NCI-H1930 (cell line): ENCODE measurements around the gene EIF3F.
"Not testable (repeated sequence)": the region's sequence is repeated elsewhere in the genome, so short reads cannot be mapped to it uniquely, and the experiment has no call there.

Experiments
- DNase-seq, 2 experiments: peaks; one replicate each; lab custom pipeline; 2025; lab: John Stamatoyannopoulos, UW

The EIF3F gene

GRCh38 chr11:7987560-7987883 is 385 bp downstream of the EIF3F start:
- not testable (repeated sequence) for DNase-seq

GRCh38 chr11:7994581-7995278 is 7.6 kb downstream of the EIF3F start:
- no peak for DNase-seq

- DNase-seq: no peak
These were observed 12.7 kb downstream of the EIF3F start for GRCh38 chr11:7999795-8000194.

GRCh38 chr11:8000390-8000789 is 13.3 kb downstream of the EIF3F start:
- no peak for DNase-seq

GRCh38 chr11:8002676-8003075 is 15.5 kb downstream of the EIF3F start:
- DNase-seq: no peak

- no peak for DNase-seq
These were observed 16.1 kb downstream of the EIF3F start for GRCh38 chr11:8003187-8003586.

- no peak for DNase-seq
These were observed 16.9 kb downstream of the EIF3F start for GRCh38 chr11:8004008-8004407.

- no peak for DNase-seq
These were observed 18.4 kb downstream of the EIF3F start for GRCh38 chr11:8005556-8005955.

GRCh38 chr11:8006349-8006977 is 19.3 kb downstream of the EIF3F start:
- peak; percentile 54 to 74 for DNase-seq

GRCh38 chr11:8008212-8008611 is 21.1 kb downstream of the EIF3F start:
- DNase-seq: no peak

- no peak for DNase-seq
These were observed 22.7 kb downstream of the EIF3F start for GRCh38 chr11:8009856-8010255.

- no peak for DNase-seq
These were observed 24.2 kb downstream of the EIF3F start for GRCh38 chr11:8011371-8011770.

- DNase-seq: no peak
These were observed 24.9 kb downstream of the EIF3F start for GRCh38 chr11:8011981-8012444.

GRCh38 chr11:8013833-8014232 is 26.7 kb downstream of the EIF3F start:
- no peak for DNase-seq

- DNase-seq: no peak
These were observed 28.7 kb downstream of the EIF3F start for GRCh38 chr11:8015753-8016239.

GRCh38 chr11:8016440-8016839 is 29.3 kb downstream of the EIF3F start:
- DNase-seq: no peak

- no peak for DNase-seq
These were observed 29.9 kb downstream of the EIF3F start for GRCh38 chr11:8017071-8017470.

- DNase-seq: no peak
These were observed 30.9 kb downstream of the EIF3F start for GRCh38 chr11:8017894-8018483.

- peak; percentile 46 to 66 for DNase-seq
These were observed 31.6 kb downstream of the EIF3F start for GRCh38 chr11:8018484-8019313.

GRCh38 chr11:8019314-8020243 is 32.4 kb downstream of the EIF3F start:
- no peak for DNase-seq

- DNase-seq: no peak
These were observed 33.1 kb downstream of the EIF3F start for GRCh38 chr11:8020244-8020597.
